SK-N-MC (cell line): Measurements from ENCODE around the gene IFT81.

Source experiments
- DNase-seq: peaks from one replicate; pipeline ENCODE4 v3.0.0-alpha.2; 2011; ENCODE audit warnings: low read depth, low spot score
- H3K27ac ChIP-seq: fragments of 200-600 bp; sonication (generic); 2 replicates; pipeline ENCODE4 v1.5.1; 2016; ENCODE audit warnings: mixed run types
- H3K36me3 ChIP-seq: fragments of 200-600 bp; sonication (generic); 2 replicates; pipeline ENCODE4 v1.6.1; 2017; ENCODE audit warnings: antibody characterized with exemption, low read length, mixed read lengths; ENCODE audit not compliant: insufficient read depth
- H3K4me3 ChIP-seq: fragments of 200-600 bp; sonication (generic); 2 replicates; pipeline ENCODE4 v1.5.1; 2016
- H3K9ac ChIP-seq: fragments of 200-600 bp; sonication (generic); 2 replicates; pipeline ENCODE4 v1.8.0; 2017; ENCODE audit warnings: mixed run types, mixed read lengths; ENCODE audit not compliant: insufficient read length
- H3K9me3 ChIP-seq: fragments of 200-600 bp; sonication (generic); 2 replicates; pipeline ENCODE4 v1.6.1; 2017; ENCODE audit warnings: low read depth, mild to moderate bottlenecking, antibody characterized with exemption, low read length, moderate library complexity, mixed read lengths
- EZH2 ChIP-seq: fragments of 200-600 bp; sonication (generic); IDR thresholded peaks from one replicate; pipeline ENCODE4 v1.6.1; 2017; ENCODE audit warnings: antibody characterized with exemption
- FOXP2 ChIP-seq: optimal IDR thresholded peaks from 2 replicates; pipeline ENCODE3; 2011; ENCODE audit warnings: mild to moderate bottlenecking, moderate library complexity; ENCODE audit not compliant: insufficient read depth; ENCODE audit errors: extremely low read length, control extremely low read depth
- POLR2AphosphoS5 ChIP-seq: IDR thresholded peaks from 2 replicates; pipeline ENCODE4 v1.6.1; 2012; ENCODE audit warnings: mild to moderate bottlenecking, low read depth, low read length, borderline replicate concordance

IFT81 gene

GRCh38 chr12:110234755-110235154, 110.6 kb downstream of the IFT81 start:
- no peak for DNase-seq
- H3K27ac ChIP-seq = peak overlapping the region; percentile 86

GRCh38 chr12:110235383-110235782, 111.2 kb downstream of the IFT81 start:
- Histone ChIP-seq H3K36me3 (no peaks in the 10 kb centered on the region), H3K9ac (no peak overlapping the region), H3K27ac (peak overlapping the region; percentile 86), H3K9me3 (no peaks in the 10 kb centered on the region), H3K4me3 (peak overlapping the region; percentile 39; the same call in 1 of the 2 replicates)
- DNase-seq = no peak
- TF ChIP-seq EZH2 = no peak
- no peak for TF ChIP-seq POLR2AphosphoS5
- no peak for TF ChIP-seq FOXP2

More at GRCh38 chr12:110234755-110235154, 110.6 kb downstream of the IFT81 start:
- no peak for TF ChIP-seq POLR2AphosphoS5
- no peak for TF ChIP-seq EZH2
- no peak for TF ChIP-seq FOXP2
- Histone ChIP-seq H3K36me3 (no peaks in the 10 kb centered on the region), H3K9ac (peak overlapping the region; percentile 13), H3K4me3 (peak overlapping the region; percentile 39), H3K9me3 (no peaks in the 10 kb centered on the region)

GRCh38 chr12:110243227-110243626, 119.1 kb downstream of the IFT81 start:
- no peak overlapping the region for H3K9ac ChIP-seq
- TF ChIP-seq POLR2AphosphoS5 (no peak), EZH2 (no peak), FOXP2 (no peak)
- no peak overlapping the region for H3K4me3 ChIP-seq
- no peak for DNase-seq
- H3K9me3 ChIP-seq = no peaks in the 10 kb centered on the region
- H3K27ac ChIP-seq = no peak overlapping the region
- no peaks in the 10 kb centered on the region for H3K36me3 ChIP-seq

GRCh38 chr12:110244372-110244771, 120.2 kb downstream of the IFT81 start:
- no peaks in the 10 kb centered on the region for H3K36me3 ChIP-seq
- no peak for TF ChIP-seq EZH2
- no peak for TF ChIP-seq POLR2AphosphoS5
- TF ChIP-seq FOXP2 = no peak
- no peak overlapping the region for H3K9ac ChIP-seq
- DNase-seq = no peak
- H3K27ac ChIP-seq = no peak overlapping the region
- H3K4me3 ChIP-seq = no peak overlapping the region
- no peaks in the 10 kb centered on the region for H3K9me3 ChIP-seq

- Histone ChIP-seq H3K27ac (no peak overlapping the region), H3K36me3 (no peaks in the 10 kb centered on the region), H3K9ac (no peak overlapping the region), H3K9me3 (no peaks in the 10 kb centered on the region), H3K4me3 (no peak overlapping the region)
- DNase-seq = no peak
- TF ChIP-seq FOXP2 (no peak), EZH2 (no peak), POLR2AphosphoS5 (no peak)
Observed at GRCh38 chr12:110244829-110245228, 120.7 kb downstream of the IFT81 start.

- no peak overlapping the region for H3K4me3 ChIP-seq
- DNase-seq = no peak
- H3K36me3 ChIP-seq = no peaks in the 10 kb centered on the region
- H3K9me3 ChIP-seq = no peaks in the 10 kb centered on the region
- H3K9ac ChIP-seq = no peak overlapping the region
- no peak overlapping the region for H3K27ac ChIP-seq
- no peak for TF ChIP-seq EZH2
- no peak for TF ChIP-seq FOXP2
- TF ChIP-seq POLR2AphosphoS5 = no peak
Observed at GRCh38 chr12:110245369-110245772, 121.2 kb downstream of the IFT81 start.

GRCh38 chr12:110246636-110247339, 122.6 kb downstream of the IFT81 start:
- no peak overlapping the region for H3K9ac ChIP-seq
- no peak for TF ChIP-seq EZH2
- no peak for TF ChIP-seq FOXP2
- no peak for TF ChIP-seq POLR2AphosphoS5
- no peak for DNase-seq
- no peak overlapping the region for H3K27ac ChIP-seq
- H3K9me3 ChIP-seq = no peaks in the 10 kb centered on the region
- H3K4me3 ChIP-seq = no peak overlapping the region
- H3K36me3 ChIP-seq = no peaks in the 10 kb centered on the region

GRCh38 chr12:110247340-110248095, 123.4 kb downstream of the IFT81 start:
- no peak for DNase-seq
- no peak for TF ChIP-seq POLR2AphosphoS5
- no peak for TF ChIP-seq EZH2
- TF ChIP-seq FOXP2 = no peak

GRCh38 chr12:110248096-110248447, 123.9 kb downstream of the IFT81 start:
- no peak overlapping the region for H3K27ac ChIP-seq
- TF ChIP-seq FOXP2 = no peak
- no peak for TF ChIP-seq POLR2AphosphoS5

More at GRCh38 chr12:110247340-110248095, 123.4 kb downstream of the IFT81 start:
- Histone ChIP-seq H3K27ac (no peak overlapping the region), H3K9me3 (no peaks in the 10 kb centered on the region), H3K36me3 (no peaks in the 10 kb centered on the region), H3K4me3 (no peak overlapping the region), H3K9ac (no peak overlapping the region)

More at GRCh38 chr12:110248096-110248447, 123.9 kb downstream of the IFT81 start:
- Histone ChIP-seq H3K9ac (no peak overlapping the region), H3K4me3 (no peak overlapping the region), H3K9me3 (no peaks in the 10 kb centered on the region), H3K36me3 (no peaks in the 10 kb centered on the region)
- DNase-seq = no peak
